ENCODE results near the gene BCL11A. TPM values are rescaled to one million over a fixed set of nuclear protein-coding genes. Genes with fewer than 3 reads are reported as not detected.

BCL11A gene
- total and polyA plus RNA-seq, 9 donors: 0.81 to 5.7 (median 3.2) TPM; not detected in 1

DNA sequence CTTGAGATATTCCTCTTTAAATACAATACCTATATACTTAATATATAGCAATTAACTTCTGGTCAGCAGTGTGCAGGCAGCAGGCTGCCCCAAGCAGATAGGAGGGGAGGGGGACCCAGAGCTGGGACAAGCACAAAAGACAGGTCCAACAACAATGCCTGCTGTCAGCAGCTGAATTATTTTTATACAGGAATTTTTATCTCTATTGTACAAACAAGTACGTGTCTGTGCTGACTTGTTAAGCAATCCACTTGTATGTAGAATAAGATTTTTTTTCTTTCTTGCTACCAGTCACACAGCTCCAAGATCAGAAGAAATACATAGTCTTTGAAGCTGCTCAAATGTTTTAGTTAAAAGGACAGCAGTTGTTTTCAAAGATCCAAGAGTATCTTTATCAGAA lies 16.7 kb downstream of the BCL11A start:
- H3K27ac ChIP-seq: no peak overlapping the region
- DNase-seq: no peak
- intact Hi-C loops (cut with DNase I): no loop called here
- H3K4me3 ChIP-seq: no peak overlapping the region
- WGBS, 3 donors: 18 to 32% (median 24%) methylated on average over 1 of the region's 1 CpG
- H3K9me3 ChIP-seq: no peaks in the 10 kb centered on the region
- no peak for TF ChIP-seq EP300 (IDR thresholded peaks at IDR 0.05)
- TF ChIP-seq CTCF (IDR thresholded peaks at IDR 0.05): no peak
- no peak for TF ChIP-seq POLR2A (IDR thresholded peaks at IDR 0.05)
- no peaks in the 10 kb centered on the region for H3K27me3 ChIP-seq
- no peaks in the 10 kb centered on the region for H3K36me3 ChIP-seq
- H3K4me1 ChIP-seq (ENCODE audit: insufficient read depth): no peaks in the 10 kb centered on the region

- Histone ChIP-seq H3K36me3 (no peaks in the 10 kb centered on the region), H3K4me1 (ENCODE audit: insufficient read depth) (no peaks in the 10 kb centered on the region), H3K9me3 (no peaks in the 10 kb centered on the region), H3K4me3 (no peak overlapping the region), H3K27ac (no peak overlapping the region), H3K27me3 (no peaks in the 10 kb centered on the region)
- no peak for DNase-seq
- intact Hi-C loops (cut with DNase I): no loop called here
- TF ChIP-seq EP300 (IDR thresholded peaks at IDR 0.05) (no peak), CTCF (IDR thresholded peaks at IDR 0.05) (no peak), POLR2A (IDR thresholded peaks at IDR 0.05) (no peak)
- 93 to 96% (median 94%) methylated on average over 11 of the region's 11 CpGs for WGBS, 3 donors
Measured at GRCh38 chr2:60535685-60536312, 17.7 kb downstream of the BCL11A start.

GRCh38 chr2:60534892-60535684 lies 18.4 kb downstream of the BCL11A start:
- H3K27ac ChIP-seq: no peak overlapping the region
- intact Hi-C loops (cut with DNase I): no loop called here
- 90 to 97% (median 91%) methylated on average over 6 of the region's 6 CpGs for WGBS, 3 donors
- H3K4me3 ChIP-seq: no peak overlapping the region
- TF ChIP-seq POLR2A (IDR thresholded peaks at IDR 0.05): no peak
- no peak for TF ChIP-seq CTCF (IDR thresholded peaks at IDR 0.05)
- no peak for TF ChIP-seq EP300 (IDR thresholded peaks at IDR 0.05)
- no peaks in the 10 kb centered on the region for H3K36me3 ChIP-seq
- no peaks in the 10 kb centered on the region for H3K27me3 ChIP-seq
- no peaks in the 10 kb centered on the region for H3K9me3 ChIP-seq
- no peak for DNase-seq
- H3K4me1 ChIP-seq (ENCODE audit: insufficient read depth): no peaks in the 10 kb centered on the region

GRCh38 chr2:60534052-60534685 lies 19.3 kb downstream of the BCL11A start:
- intact Hi-C loops (cut with DNase I): no loop called here
- DNase-seq: no peak

More at GRCh38 chr2:60534052-60534685, 19.3 kb downstream of the BCL11A start:
- TF ChIP-seq POLR2A (IDR thresholded peaks at IDR 0.05) (no peak), EP300 (IDR thresholded peaks at IDR 0.05) (no peak), CTCF (IDR thresholded peaks at IDR 0.05) (no peak)
- no peaks in the 10 kb centered on the region for H3K27me3 ChIP-seq
- no peaks in the 10 kb centered on the region for H3K36me3 ChIP-seq
- H3K9me3 ChIP-seq: no peaks in the 10 kb centered on the region
- no peak overlapping the region for H3K4me3 ChIP-seq
- no peak overlapping the region for H3K27ac ChIP-seq
- 71 to 84% (median 77%) methylated on average over 8 of the region's 8 CpGs for WGBS, 3 donors
- no peaks in the 10 kb centered on the region for H3K4me1 ChIP-seq (ENCODE audit: insufficient read depth)
